GM18505 (cell line): ENCODE measurements around the gene TAF13.

Source experiments
- ATAC-seq: cut with Tn5 transposase; IDR thresholded peaks from one replicate; pipeline ENCODE4 v1.9.1; 2021; ENCODE audit not compliant: unreplicated experiment
- POLR2A ChIP-seq: IDR thresholded peaks from 4 replicates; pipeline ENCODE4 v1.6.1; 2011; ENCODE audit warnings: borderline replicate concordance; ENCODE audit not compliant: insufficient read depth, insufficient read length; ENCODE audit errors: extremely low read depth

TAF13 gene

GRCh38 chr1:109104364-109105151, 28.8 kb upstream of the TAF13 start:
- ATAC-seq: no peak
- TF ChIP-seq POLR2A: peak; percentile 22

DNA sequence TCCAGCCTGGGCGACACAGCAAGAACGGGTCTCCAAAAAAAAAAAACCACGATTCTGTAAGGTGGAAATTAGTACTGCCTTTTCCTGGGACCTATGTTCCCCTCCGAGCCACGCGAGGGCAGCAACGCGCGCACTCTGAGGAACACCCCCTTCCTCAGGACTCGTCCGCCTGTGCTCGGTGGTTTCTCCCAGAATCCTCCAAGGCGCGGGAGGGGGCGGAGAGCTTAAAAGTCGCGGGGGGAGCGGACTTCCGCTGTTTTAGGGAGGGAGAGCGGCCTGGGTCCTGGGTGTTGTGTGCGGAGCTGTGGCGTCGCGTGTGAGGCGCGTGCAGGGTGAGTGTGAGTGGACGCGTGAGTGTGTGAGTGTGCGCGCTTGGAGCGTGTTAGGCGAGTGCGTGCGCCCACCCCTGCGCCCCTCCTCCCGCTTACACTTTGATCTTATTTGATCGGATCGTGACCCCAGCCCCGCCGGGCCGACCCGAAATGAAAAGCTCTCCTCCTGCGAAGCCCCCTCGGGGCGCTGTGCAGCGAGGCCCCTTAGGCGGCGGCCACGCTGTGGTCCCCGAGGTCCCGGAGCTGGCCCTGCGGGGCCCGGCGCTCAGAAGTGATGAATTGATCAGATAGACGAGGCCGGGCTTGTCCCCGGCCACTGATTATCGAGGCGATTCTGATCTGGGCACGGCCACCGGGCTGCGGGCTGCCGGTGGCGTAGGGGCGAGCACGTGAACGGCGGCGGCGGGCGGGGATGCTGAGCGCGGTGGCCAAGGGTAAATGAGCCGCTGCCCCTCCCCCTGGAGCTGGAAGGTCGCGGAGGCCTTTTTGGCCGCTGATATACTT, 24.4 kb upstream of the TAF13 start:
- TF ChIP-seq POLR2A: peak; percentile 100
- peak; percentile 76 for ATAC-seq

DNA sequence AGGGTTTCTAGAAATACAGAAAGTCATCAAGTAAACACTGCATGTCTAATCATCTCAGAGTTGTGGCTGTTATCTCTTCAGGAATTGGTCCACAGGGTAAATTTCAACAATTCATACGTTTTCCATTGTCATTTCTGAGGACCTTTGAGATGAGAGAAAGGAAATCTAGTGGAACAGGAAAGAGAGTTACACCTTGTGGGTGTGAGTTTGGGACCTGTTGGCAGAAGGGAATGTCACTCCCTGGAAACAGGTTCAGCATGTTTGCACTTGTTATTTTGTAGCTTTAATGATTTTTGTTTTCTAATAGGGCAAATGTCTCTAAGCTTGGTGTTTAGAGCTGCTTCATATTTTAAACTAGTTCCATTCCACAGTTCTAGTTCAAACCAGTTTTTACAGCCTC, 20.3 kb upstream of the TAF13 start:
- no peak for ATAC-seq
- TF ChIP-seq POLR2A: no peak

DNA sequence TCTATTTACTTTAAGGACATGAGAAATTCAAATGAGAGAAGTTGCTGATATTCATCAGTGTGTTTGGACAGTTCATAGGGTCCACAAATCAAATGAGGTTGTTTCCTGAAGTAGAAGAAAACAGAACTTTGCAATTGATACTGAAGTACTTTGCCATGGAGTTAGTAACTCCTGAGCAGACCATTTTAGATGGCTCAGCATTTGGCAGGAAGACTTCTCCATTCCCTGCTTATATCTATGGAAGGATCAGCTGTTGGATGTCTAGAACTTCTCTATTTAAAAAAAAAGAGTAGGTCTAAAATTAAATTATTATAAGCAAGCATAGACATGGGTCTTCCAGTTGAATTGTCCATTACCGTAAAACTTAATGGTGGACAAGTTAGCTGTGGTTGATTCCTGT, 19.8 kb upstream of the TAF13 start:
- no peak for ATAC-seq
- TF ChIP-seq POLR2A: no peak

- no peak for TF ChIP-seq POLR2A
- ATAC-seq: no peak
Observed at GRCh38 chr1:109094871-109095270, 19.1 kb upstream of the TAF13 start.

DNA sequence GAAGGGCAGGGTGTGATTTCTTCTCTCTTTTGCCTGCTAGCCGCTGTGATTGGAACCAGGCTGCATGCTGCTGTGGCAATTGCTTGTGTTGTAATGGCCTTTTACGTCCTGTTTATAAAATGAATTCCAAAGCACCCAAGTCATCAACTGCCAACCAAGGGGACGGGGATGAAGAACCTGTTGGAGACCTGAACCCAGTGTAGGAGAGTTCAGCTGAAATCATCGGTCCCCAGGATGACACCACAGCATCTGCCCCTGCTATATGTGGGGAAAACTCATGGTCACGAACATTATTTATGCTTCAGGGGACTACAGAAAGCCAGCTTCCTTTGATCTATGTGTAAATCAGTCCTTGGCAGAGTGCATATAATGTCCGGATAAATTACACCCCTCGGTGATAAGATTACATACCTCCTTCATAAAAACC, 18.6 kb upstream of the TAF13 start:
- ATAC-seq: no peak
- TF ChIP-seq POLR2A: no peak

GRCh38 chr1:109091839-109092193, 16.0 kb upstream of the TAF13 start:
- no peak for ATAC-seq
- no peak for TF ChIP-seq POLR2A

DNA sequence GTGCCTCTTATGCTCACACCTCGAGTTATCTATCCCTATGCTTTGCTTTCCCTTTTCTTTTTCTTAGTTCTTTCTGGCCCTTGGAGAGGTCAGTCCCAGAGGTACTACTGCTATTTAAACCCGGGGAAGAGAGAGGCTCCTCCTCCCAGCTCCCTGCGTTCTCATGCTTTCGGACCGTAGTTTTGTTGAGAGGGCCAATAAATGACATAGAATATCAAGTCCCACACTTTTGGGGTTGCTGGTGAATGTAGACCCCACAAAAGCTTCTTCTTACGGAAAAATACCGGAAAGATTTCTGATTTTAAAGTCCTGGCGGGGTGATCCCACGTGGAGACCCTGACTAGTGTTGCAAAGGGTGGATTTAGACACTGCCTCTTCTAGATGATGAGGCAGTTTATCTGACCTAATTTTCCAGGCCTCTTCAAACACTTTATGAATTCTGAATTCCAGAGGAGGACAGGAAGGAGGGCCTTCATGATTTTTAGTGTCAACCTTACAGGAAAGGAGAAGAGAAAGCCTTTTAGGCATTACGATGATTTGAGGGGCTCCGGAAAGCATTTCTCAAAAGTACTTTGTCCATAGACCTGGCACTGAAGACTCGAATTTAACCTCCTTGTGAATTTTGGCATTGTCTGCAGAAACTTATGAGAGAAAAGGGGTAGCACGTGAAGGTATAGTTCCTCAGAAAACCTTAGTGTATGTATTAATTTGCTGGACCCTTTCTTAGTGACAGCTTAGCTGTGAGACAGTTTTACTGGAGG, 15.5 kb upstream of the TAF13 start:
- ATAC-seq: peak; percentile 51
- no peak for TF ChIP-seq POLR2A

DNA sequence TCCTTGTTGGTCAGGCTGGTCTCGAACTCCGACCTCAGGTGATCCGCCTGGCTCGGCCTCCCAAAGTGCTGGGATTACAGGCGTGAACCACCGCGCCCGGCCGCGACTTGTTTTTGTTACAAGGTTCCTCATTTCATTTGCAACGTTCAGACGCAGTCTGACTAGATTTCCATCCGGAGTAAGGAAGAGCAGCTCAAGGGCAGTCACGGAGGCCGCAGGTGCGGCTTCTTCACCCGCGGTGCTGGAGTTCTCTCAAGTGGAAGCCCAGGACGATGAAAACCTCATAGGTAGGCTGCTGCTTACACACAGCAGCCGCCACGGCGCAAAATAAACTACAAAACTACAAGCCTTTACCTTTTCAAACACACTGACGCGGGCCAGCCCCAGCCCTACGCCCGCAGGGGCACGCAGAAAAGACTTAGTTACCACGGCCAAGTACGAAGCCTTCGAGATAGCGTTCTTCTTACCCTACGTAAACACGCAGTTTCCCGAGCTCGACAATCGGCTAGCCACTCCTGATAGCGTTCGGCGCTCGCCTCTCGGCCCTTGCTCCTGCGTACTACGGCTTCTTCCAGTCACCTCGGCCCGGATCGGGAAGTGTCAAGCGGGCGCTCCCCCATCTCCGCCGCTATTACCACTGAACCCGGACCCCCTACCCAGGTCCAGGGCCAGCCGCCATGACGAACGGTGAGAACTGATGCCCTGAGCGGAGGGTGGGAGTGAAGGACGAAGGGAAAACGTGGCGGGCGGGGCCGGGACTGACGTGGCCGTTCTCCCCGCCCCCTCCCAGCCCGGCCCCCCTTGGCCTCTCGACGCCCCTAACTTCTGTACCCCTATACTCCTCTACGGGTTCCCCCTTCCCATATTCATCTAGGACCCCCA, 14.6 kb upstream of the TAF13 start, which contains the start of gene TMEM167B:
TSS of gene TMEM167B (plus strand) at position 569 of the 882 bp plus-strand sequence. CDS start at position 678, 109 bp downstream.
- peak; percentile 74 for TF ChIP-seq POLR2A
- ATAC-seq: peak; percentile 87

- no peak for TF ChIP-seq POLR2A
- ATAC-seq: no peak
Observed at GRCh38 chr1:109089242-109090015, 13.6 kb upstream of the TAF13 start.

- no peak for ATAC-seq
- TF ChIP-seq POLR2A: no peak
Observed at GRCh38 chr1:109084563-109085517, 9.0 kb upstream of the TAF13 start.
